ENCODE data around the gene ZNF491. TPM values are rescaled to one million over a fixed set of nuclear protein-coding genes. Genes with fewer than 3 reads are reported as not detected.
"Not testable (repeated sequence)": the region's sequence is repeated elsewhere in the genome, so short reads cannot be mapped to it uniquely, and the experiment has no call there.

ZNF491 gene
- polyA plus RNA-seq, 4 donors: 0.45 to 1.9 (median 0.96) TPM

DNA sequence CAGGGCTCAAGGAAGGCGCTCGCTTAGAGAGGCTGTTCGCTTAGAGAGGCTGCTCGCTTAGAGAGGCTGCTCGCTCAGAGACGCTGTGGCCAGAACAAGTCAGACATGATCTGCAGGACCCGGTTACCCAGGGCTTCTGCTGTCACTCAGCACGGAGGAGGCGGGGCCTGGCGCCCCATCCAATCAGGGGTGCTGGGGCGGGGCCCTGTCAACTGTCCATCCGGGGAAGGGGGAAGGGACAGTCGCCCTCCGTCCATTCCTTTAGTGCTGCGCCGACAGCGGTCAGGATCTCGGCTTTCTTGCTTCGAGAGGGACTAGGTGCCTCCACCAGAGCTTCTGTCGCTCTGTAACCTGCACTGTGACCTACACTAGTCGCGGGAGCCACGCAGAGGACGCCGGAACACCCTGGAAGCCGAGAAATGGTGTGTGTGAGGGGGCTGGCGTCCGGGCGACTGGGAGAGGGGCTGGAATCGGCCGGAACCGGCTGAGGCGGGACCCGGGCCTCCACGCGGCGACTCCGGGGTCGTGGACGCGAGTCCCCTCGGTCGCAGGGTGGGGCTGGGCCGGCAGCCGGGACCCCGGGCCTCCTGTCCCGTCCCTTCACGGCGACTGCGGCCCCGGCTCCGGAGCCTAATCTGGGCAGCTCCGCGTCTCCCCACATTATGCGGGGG lies 15.8 kb downstream of the ZNF491 start, which contains the start of gene ZNF440:
Gene ZNF440, plus strand, starts transcription at position 245 of the 671 bp plus-strand sequence. Its CDS starts 175 bp downstream, at position 420.
- Histone ChIP-seq H3K9me3 (ENCODE audit: control insufficient read depth in 2 of 2, insufficient read depth in 1 of 2, low read depth in 1 of 2, low read length in 1 of 2) (peaks cover 0 to 28% of the 10 kb centered on the region in 2 donors), H3K4me1 (ENCODE audit: control insufficient read depth in 3 of 3, insufficient read depth in 2 of 3, low read depth in 1 of 3, low read length in 2 of 3) (peaks cover 0 to 3% (median 0%) of the 10 kb centered on the region in 3 donors), H3K4me3 (ENCODE audit: low read depth in 1 of 3, low read length in 3 of 3) (peak within 1 kb of the TSS; percentile 74 to 79 (median 76)), H3K27ac (ENCODE audit: low read depth in 1 of 3, low read length in 2 of 3) (peak within 1 kb of the TSS; percentile 88 to 95 (median 91)), H3K36me3 (ENCODE audit: control insufficient read depth in 3 of 3, insufficient read depth in 2 of 3, low read depth in 1 of 3, low read length in 3 of 3) (peaks cover 0 to 14% (median 0%) of the 10 kb centered on the region in 3 donors), H3K27me3 (ENCODE audit: control insufficient read depth in 3 of 3, insufficient read depth in 3 of 3, low read length in 3 of 3) (no peaks in the 10 kb centered on the region)
- DNase-seq: peak; percentile 96 to 97
- no peak for FAIRE-seq
- WGBS, 3 donors: 0% methylated on average over 50 to 55 of the region's 55 CpGs

- H3K4me3 ChIP-seq (ENCODE audit: low read depth in 1 of 3, low read length in 3 of 3): peak overlapping the region; percentile 74 to 79 (median 76)
- peaks cover 0 to 18% (median under 1%) of the 10 kb centered on the region in 3 donors for H3K36me3 ChIP-seq (ENCODE audit: control insufficient read depth in 3 of 3, insufficient read depth in 2 of 3, low read depth in 1 of 3, low read length in 3 of 3)
- peaks cover 0 to 3% (median 0%) of the 10 kb centered on the region in 3 donors for H3K4me1 ChIP-seq (ENCODE audit: control insufficient read depth in 3 of 3, insufficient read depth in 2 of 3, low read depth in 1 of 3, low read length in 2 of 3)
- FAIRE-seq: no peak
- no peaks in the 10 kb centered on the region for H3K27me3 ChIP-seq (ENCODE audit: control insufficient read depth in 3 of 3, insufficient read depth in 3 of 3, low read length in 3 of 3)
- peaks cover 0 to 32% of the 10 kb centered on the region in 2 donors for H3K9me3 ChIP-seq (ENCODE audit: control insufficient read depth in 2 of 2, insufficient read depth in 1 of 2, low read depth in 1 of 2, low read length in 1 of 2)
- peak in 1 of 2 donors; percentile 33 for DNase-seq
- WGBS, 3 donors: 4 to 10% (median 6%) methylated on average over 13 of the region's 13 CpGs
- H3K27ac ChIP-seq (ENCODE audit: low read depth in 1 of 3, low read length in 2 of 3): peak overlapping the region; percentile 88 to 95 (median 91)
Observed at GRCh38 chr19:11814700-11815035, 16.3 kb downstream of the ZNF491 start.

GRCh38 chr19:11821474-11822109 lies 23.3 kb downstream of the ZNF491 start:
- Histone ChIP-seq H3K27me3 (ENCODE audit: control insufficient read depth in 3 of 3, insufficient read depth in 3 of 3, low read length in 3 of 3) (no peaks in the 10 kb centered on the region), H3K27ac (ENCODE audit: low read depth in 1 of 3, low read length in 2 of 3) (no peak overlapping the region), H3K4me1 (ENCODE audit: control insufficient read depth in 3 of 3, insufficient read depth in 2 of 3, low read depth in 1 of 3, low read length in 2 of 3) (no peaks in the 10 kb centered on the region), H3K4me3 (ENCODE audit: low read depth in 1 of 3, low read length in 3 of 3) (no peak overlapping the region), H3K36me3 (ENCODE audit: control insufficient read depth in 3 of 3, insufficient read depth in 2 of 3, low read depth in 1 of 3, low read length in 3 of 3) (peaks cover 0 to 50% (median 12%) of the 10 kb centered on the region in 3 donors), H3K9me3 (ENCODE audit: control insufficient read depth in 2 of 2, insufficient read depth in 1 of 2, low read depth in 1 of 2, low read length in 1 of 2) (peaks cover 0 to 73% of the 10 kb centered on the region in 2 donors)
- 89 to 92% (median 91%) methylated on average over 5 of the region's 5 CpGs for WGBS, 3 donors
- no peak for FAIRE-seq
- no peak for DNase-seq

GRCh38 chr19:11828957-11829876 lies 30.9 kb downstream of the ZNF491 start:
- H3K4me1 ChIP-seq (ENCODE audit: control insufficient read depth in 3 of 3, insufficient read depth in 2 of 3, low read depth in 1 of 3, low read length in 2 of 3); H3K27ac ChIP-seq (ENCODE audit: low read depth in 1 of 3, low read length in 2 of 3); DNase-seq; H3K4me3 ChIP-seq (ENCODE audit: low read depth in 1 of 3, low read length in 3 of 3); H3K27me3 ChIP-seq (ENCODE audit: control insufficient read depth in 3 of 3, insufficient read depth in 3 of 3, low read length in 3 of 3); FAIRE-seq: not testable (repeated sequence)
- Histone ChIP-seq H3K9me3 (ENCODE audit: control insufficient read depth in 2 of 2, insufficient read depth in 1 of 2, low read depth in 1 of 2, low read length in 1 of 2) (peaks cover 1 to 70% of the 10 kb centered on the region in 2 donors), H3K36me3 (ENCODE audit: control insufficient read depth in 3 of 3, insufficient read depth in 2 of 3, low read depth in 1 of 3, low read length in 3 of 3) (peaks cover 18 to 39% (median 25%) of the 10 kb centered on the region in 3 donors)
- WGBS, 3 donors: 92 to 97% (median 94%) methylated on average over 7 of the region's 7 CpGs

DNA sequence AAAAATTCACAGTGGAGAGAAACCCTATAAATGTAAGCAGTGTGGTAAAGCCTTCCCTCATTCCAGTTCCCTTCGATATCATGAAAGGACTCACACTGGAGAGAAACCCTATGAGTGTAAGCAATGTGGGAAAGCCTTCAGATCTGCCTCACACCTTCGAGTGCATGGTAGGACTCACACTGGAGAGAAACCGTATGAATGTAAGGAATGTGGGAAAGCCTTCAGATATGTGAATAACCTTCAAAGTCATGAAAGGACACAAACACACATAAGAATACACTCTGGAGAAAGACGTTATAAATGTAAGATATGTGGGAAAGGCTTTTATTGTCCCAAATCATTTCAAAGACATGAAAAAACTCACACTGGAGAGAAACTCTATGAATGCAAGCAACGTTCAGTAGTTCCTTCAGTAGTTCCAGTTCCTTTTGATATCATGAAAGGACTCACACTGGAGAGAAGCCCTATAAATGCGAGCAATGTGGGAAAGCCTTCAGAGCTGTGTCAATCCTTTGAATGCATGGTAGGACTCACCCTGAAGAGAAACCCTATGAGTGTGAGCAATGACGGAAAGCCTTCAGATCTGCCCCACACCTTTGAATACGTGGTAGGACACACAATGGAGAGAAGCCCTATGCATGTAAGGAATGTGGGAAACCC lies 34.1 kb downstream of the ZNF491 start:
- no peak for FAIRE-seq
- peaks cover 0 to 4% (median 0%) of the 10 kb centered on the region in 3 donors for H3K4me1 ChIP-seq (ENCODE audit: control insufficient read depth in 3 of 3, insufficient read depth in 2 of 3, low read depth in 1 of 3, low read length in 2 of 3)
- H3K36me3 ChIP-seq (ENCODE audit: control insufficient read depth in 3 of 3, insufficient read depth in 2 of 3, low read depth in 1 of 3, low read length in 3 of 3): peaks cover 18 to 27% (median 25%) of the 10 kb centered on the region in 3 donors
- no peak overlapping the region for H3K27ac ChIP-seq (ENCODE audit: low read depth in 1 of 3, low read length in 2 of 3)
- H3K4me3 ChIP-seq (ENCODE audit: low read depth in 1 of 3, low read length in 3 of 3): peak overlapping the region in 1 of 3 donors; percentile 14
- no peaks in the 10 kb centered on the region for H3K27me3 ChIP-seq (ENCODE audit: control insufficient read depth in 3 of 3, insufficient read depth in 3 of 3, low read length in 3 of 3)
- WGBS, 3 donors: 96 to 98% (median 97%) methylated on average over 8 of the region's 8 CpGs
- no peak for DNase-seq
- peaks cover 1 to 62% of the 10 kb centered on the region in 2 donors for H3K9me3 ChIP-seq (ENCODE audit: control insufficient read depth in 2 of 2, insufficient read depth in 1 of 2, low read depth in 1 of 2, low read length in 1 of 2)

- DNase-seq (no peak), FAIRE-seq (no peak)
- no peak overlapping the region for H3K4me3 ChIP-seq (ENCODE audit: low read depth in 1 of 3, low read length in 3 of 3)
- peaks cover 18 to 25% (median 23%) of the 10 kb centered on the region in 3 donors for H3K36me3 ChIP-seq (ENCODE audit: control insufficient read depth in 3 of 3, insufficient read depth in 2 of 3, low read depth in 1 of 3, low read length in 3 of 3)
- peaks cover 1 to 56% of the 10 kb centered on the region in 2 donors for H3K9me3 ChIP-seq (ENCODE audit: control insufficient read depth in 2 of 2, insufficient read depth in 1 of 2, low read depth in 1 of 2, low read length in 1 of 2)
- no peaks in the 10 kb centered on the region for H3K27me3 ChIP-seq (ENCODE audit: control insufficient read depth in 3 of 3, insufficient read depth in 3 of 3, low read length in 3 of 3)
- no peak overlapping the region for H3K27ac ChIP-seq (ENCODE audit: low read depth in 1 of 3, low read length in 2 of 3)
- peaks cover 0 to 4% (median 0%) of the 10 kb centered on the region in 3 donors for H3K4me1 ChIP-seq (ENCODE audit: control insufficient read depth in 3 of 3, insufficient read depth in 2 of 3, low read depth in 1 of 3, low read length in 2 of 3)
- WGBS, 3 donors: 92 to 100% (median 98%) methylated on average over 2 of the region's 2 CpGs
Observed at GRCh38 chr19:11833541-11833940, 35.2 kb downstream of the ZNF491 start.

GRCh38 chr19:11835626-11836066 lies 37.3 kb downstream of the ZNF491 start:
- H3K36me3 ChIP-seq (ENCODE audit: control insufficient read depth in 3 of 3, insufficient read depth in 2 of 3, low read depth in 1 of 3, low read length in 3 of 3): peaks cover 12 to 21% (median 18%) of the 10 kb centered on the region in 3 donors
- not testable (repeated sequence) for H3K4me1 ChIP-seq (ENCODE audit: control insufficient read depth in 3 of 3, insufficient read depth in 2 of 3, low read depth in 1 of 3, low read length in 2 of 3); H3K27me3 ChIP-seq (ENCODE audit: control insufficient read depth in 3 of 3, insufficient read depth in 3 of 3, low read length in 3 of 3); FAIRE-seq; H3K4me3 ChIP-seq (ENCODE audit: low read depth in 1 of 3, low read length in 3 of 3)
- peaks cover 1 to 41% of the 10 kb centered on the region in 2 donors for H3K9me3 ChIP-seq (ENCODE audit: control insufficient read depth in 2 of 2, insufficient read depth in 1 of 2, low read depth in 1 of 2, low read length in 1 of 2)
- peak; percentile 54 to 87 for DNase-seq
- 41 to 64% (median 51%) methylated on average over 2 of the region's 2 CpGs for WGBS, 3 donors
- peak overlapping the region in 1 of 3 donors; percentile 67 for H3K27ac ChIP-seq (ENCODE audit: low read depth in 1 of 3, low read length in 2 of 3)

Data from small intestine (tissue), 7 donors.